Panc1 (cell line): Measurements from ENCODE around the gene SPATA13.

Experiments
- POLR2AphosphoS5 ChIP-seq: IDR thresholded peaks from 2 replicates; pipeline ENCODE4 v1.6.1; 2012; ENCODE audit warnings: mild to moderate bottlenecking, low read depth, low read length, moderate library complexity
- TCF7L2 ChIP-seq: IDR thresholded peaks from 2 replicates; pipeline ENCODE4 v1.6.1; 2011; ENCODE audit warnings: mild to moderate bottlenecking, low read depth, low read length, inconsistent platforms
- TF ChIP-seq, protein P1 (sequence below): fragments of 450-650 bp; IDR thresholded peaks from 2 replicates; pipeline ENCODE4 v1.5.1; 2017; ENCODE audit warnings: mild to moderate bottlenecking
- TF ChIP-seq, protein P2 (sequence below), 2 experiments: IDR thresholded peaks; 2 replicates each; pipeline ENCODE4 v1.6.1; 2011 to 2012; ENCODE audit warnings: low read depth in 2 of 2, control low read depth in 1 of 2, low read length in 1 of 2, mild to moderate bottlenecking in 1 of 2, moderate library complexity in 1 of 2; ENCODE audit not compliant: insufficient read depth in 1 of 2

DNA sequence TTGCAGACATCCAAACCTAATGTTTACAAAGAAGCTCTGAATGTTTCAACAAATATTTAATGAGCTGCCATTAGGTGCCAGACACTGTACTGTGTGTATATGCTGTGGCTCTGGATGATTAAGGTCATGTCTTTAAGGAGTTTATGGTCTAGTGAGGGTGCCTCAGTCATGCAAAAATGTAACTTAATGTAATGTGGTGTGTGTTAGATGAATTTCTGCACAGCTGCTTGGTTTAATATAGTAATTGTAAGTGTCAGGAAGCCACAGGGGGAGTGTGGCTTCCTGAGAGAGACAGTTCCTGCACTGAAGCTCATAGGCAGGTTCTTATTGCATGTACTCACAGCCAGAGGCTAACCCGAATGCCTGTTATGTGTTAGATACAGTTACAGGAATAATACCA lies 43.3 kb downstream of the SPATA13 start:
- TF ChIP-seq, protein P1, sequence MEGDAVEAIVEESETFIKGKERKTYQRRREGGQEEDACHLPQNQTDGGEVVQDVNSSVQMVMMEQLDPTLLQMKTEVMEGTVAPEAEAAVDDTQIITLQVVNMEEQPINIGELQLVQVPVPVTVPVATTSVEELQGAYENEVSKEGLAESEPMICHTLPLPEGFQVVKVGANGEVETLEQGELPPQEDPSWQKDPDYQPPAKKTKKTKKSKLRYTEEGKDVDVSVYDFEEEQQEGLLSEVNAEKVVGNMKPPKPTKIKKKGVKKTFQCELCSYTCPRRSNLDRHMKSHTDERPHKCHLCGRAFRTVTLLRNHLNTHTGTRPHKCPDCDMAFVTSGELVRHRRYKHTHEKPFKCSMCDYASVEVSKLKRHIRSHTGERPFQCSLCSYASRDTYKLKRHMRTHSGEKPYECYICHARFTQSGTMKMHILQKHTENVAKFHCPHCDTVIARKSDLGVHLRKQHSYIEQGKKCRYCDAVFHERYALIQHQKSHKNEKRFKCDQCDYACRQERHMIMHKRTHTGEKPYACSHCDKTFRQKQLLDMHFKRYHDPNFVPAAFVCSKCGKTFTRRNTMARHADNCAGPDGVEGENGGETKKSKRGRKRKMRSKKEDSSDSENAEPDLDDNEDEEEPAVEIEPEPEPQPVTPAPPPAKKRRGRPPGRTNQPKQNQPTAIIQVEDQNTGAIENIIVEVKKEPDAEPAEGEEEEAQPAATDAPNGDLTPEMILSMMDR = no peak
- TF ChIP-seq POLR2AphosphoS5 (no peak), TCF7L2 (no peak)
- TF ChIP-seq, protein P2, sequence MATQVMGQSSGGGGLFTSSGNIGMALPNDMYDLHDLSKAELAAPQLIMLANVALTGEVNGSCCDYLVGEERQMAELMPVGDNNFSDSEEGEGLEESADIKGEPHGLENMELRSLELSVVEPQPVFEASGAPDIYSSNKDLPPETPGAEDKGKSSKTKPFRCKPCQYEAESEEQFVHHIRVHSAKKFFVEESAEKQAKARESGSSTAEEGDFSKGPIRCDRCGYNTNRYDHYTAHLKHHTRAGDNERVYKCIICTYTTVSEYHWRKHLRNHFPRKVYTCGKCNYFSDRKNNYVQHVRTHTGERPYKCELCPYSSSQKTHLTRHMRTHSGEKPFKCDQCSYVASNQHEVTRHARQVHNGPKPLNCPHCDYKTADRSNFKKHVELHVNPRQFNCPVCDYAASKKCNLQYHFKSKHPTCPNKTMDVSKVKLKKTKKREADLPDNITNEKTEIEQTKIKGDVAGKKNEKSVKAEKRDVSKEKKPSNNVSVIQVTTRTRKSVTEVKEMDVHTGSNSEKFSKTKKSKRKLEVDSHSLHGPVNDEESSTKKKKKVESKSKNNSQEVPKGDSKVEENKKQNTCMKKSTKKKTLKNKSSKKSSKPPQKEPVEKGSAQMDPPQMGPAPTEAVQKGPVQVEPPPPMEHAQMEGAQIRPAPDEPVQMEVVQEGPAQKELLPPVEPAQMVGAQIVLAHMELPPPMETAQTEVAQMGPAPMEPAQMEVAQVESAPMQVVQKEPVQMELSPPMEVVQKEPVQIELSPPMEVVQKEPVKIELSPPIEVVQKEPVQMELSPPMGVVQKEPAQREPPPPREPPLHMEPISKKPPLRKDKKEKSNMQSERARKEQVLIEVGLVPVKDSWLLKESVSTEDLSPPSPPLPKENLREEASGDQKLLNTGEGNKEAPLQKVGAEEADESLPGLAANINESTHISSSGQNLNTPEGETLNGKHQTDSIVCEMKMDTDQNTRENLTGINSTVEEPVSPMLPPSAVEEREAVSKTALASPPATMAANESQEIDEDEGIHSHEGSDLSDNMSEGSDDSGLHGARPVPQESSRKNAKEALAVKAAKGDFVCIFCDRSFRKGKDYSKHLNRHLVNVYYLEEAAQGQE (IDR thresholded peaks at IDR 0.05; ENCODE audit: insufficient read depth in 1 of 2, low read depth in 2 of 2, low read length in 1 of 2) = no peak
